ENCODE results near the gene ZNF335. TPM values are rescaled to one million over a fixed set of nuclear protein-coding genes. Genes with fewer than 3 reads are reported as not detected.

The ZNF335 gene
- total and polyA plus RNA-seq, 2 of the 13 experiments (the other 11 are each of a cell fraction or from before 2014, with no cell fraction given): 9.7 to 13.7 TPM

- TF ChIP-seq THAP9 (CRISPR knock-in tag; IDR thresholded peaks at IDR 0.05; ENCODE audit: borderline replicate concordance): no peak
- TF ChIP-seq PPARG (CRISPR knock-in tag; conservative IDR thresholded peaks at IDR 0.05): peak; percentile 92
- TF ChIP-seq ZNF160 (CRISPR knock-in tag; IDR thresholded peaks at IDR 0.05): no peak
- TF ChIP-seq, protein P1, sequence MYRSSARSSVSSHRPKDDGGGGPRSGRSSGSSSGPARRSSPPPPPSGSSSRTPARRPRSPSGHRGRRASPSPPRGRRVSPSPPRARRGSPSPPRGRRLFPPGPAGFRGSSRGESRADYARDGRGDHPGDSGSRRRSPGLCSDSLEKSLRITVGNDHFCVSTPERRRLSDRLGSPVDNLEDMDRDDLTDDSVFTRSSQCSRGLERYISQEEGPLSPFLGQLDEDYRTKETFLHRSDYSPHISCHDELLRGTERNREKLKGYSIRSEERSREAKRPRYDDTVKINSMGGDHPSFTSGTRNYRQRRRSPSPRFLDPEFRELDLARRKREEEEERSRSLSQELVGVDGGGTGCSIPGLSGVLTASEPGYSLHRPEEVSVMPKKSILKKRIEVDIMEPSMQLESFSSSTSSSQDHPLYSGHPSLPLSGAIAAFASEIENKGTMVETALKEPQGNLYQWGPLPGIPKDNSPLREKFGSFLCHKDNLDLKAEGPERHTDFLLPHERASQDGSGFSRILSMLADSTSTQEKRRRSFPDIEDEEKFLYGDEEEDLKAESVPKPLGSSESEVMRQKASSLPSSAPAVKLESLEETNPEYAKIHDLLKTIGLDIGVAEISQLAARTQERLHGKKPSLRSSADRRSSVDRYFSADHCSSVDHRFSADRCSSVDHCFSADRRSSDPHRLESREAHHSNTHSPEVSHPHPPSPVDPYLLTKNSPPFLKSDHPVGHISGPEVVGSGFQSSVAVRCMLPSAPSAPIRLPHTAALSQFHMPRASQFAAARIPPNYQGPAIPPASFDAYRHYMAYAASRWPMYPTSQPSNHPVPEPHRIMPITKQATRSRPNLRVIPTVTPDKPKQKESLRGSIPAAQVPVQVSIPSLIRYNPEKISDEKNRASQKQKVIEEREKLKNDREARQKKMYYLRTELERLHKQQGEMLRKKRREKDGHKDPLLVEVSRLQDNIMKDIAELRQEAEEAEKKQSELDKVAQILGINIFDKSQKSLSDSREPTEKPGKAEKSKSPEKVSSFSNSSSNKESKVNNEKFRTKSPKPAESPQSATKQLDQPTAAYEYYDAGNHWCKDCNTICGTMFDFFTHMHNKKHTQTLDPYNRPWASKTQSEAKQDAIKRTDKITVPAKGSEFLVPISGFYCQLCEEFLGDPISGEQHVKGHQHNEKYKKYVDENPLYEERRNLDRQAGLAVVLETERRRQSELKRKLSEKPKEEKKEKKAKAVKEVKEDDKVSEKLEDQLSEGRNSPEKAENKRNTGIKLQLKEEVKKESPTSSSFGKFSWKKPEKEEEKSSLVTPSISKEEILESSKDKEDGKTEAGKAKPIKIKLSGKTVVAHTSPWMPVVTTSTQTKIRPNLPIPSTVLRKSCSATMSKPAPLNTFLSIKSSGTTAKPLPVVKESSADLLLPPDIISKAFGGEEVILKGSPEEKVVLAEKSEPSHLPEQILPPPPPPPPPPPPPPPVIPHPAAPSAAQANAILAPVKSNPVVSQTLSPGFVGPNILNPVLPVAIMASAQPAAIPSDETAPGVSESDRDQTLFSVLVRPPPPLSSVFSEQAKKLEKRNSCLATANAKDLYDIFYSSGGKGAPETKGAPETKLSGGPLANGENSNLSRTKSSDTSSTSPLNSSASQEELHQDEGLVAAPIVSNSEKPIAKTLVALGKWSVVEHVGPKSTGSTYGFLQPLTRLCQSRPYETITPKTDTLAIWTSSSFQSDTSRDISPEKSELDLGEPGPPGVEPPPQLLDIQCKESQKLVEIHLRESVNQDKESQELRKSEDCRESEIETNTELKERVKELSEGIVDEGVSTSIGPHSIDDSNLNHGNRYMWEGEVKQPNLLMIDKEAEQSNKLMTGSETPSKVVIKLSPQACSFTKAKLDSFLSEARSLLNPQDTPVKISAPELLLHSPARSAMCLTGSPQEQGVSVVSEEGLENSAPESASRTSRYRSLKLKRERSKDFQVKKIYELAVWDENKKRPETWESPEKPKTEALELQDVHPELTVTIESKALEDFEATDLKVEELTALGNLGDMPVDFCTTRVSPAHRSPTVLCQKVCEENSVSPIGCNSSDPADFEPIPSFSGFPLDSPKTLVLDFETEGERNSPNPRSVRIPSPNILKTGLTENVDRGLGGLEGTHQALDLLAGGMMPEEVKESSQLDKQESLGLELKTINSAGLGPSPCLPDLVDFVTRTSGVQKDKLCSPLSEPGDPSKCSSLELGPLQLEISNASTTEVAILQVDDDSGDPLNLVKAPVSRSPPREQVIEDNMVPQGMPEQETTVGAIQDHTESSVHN (CRISPR knock-in tag; IDR thresholded peaks at IDR 0.05): no peak; the same call in 1 of the 2 replicates
- TF ChIP-seq, protein P2, sequence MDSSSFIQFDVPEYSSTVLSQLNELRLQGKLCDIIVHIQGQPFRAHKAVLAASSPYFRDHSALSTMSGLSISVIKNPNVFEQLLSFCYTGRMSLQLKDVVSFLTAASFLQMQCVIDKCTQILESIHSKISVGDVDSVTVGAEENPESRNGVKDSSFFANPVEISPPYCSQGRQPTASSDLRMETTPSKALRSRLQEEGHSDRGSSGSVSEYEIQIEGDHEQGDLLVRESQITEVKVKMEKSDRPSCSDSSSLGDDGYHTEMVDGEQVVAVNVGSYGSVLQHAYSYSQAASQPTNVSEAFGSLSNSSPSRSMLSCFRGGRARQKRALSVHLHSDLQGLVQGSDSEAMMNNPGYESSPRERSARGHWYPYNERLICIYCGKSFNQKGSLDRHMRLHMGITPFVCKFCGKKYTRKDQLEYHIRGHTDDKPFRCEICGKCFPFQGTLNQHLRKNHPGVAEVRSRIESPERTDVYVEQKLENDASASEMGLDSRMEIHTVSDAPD (CRISPR knock-in tag; IDR thresholded peaks at IDR 0.05): no peak
- no peak for TF ChIP-seq CCDC6 (CRISPR knock-in tag; IDR thresholded peaks at IDR 0.05)
- TF ChIP-seq ONECUT2 (CRISPR knock-in tag; IDR thresholded peaks at IDR 0.05): no peak
- TF ChIP-seq SIN3A (IDR thresholded peaks at IDR 0.05; ENCODE audit: borderline replicate concordance, low read depth, low read length): no peak
- TF ChIP-seq POLR2AphosphoS2 (IDR thresholded peaks at IDR 0.05; ENCODE audit: low read depth, low read length): no peak
- no peak for TF ChIP-seq FOXC1 (CRISPR knock-in tag; IDR thresholded peaks at IDR 0.05; ENCODE audit: borderline replicate concordance)
- TF ChIP-seq TFDP1 (CRISPR knock-in tag; IDR thresholded peaks at IDR 0.05; ENCODE audit: borderline replicate concordance): no peak
- no peak for TF ChIP-seq JDP2 (CRISPR knock-in tag; IDR thresholded peaks at IDR 0.05; ENCODE audit: borderline replicate concordance)
- no peak for TF ChIP-seq SATB2 (CRISPR knock-in tag; IDR thresholded peaks at IDR 0.05)
- no peak for TF ChIP-seq ZBTB3 (CRISPR knock-in tag; IDR thresholded peaks at IDR 0.05; ENCODE audit: borderline replicate concordance, low read depth)
Observed at GRCh38 chr20:46014517-46015396, 42.8 kb upstream of the ZNF335 start (continued).

Data from HepG2 (cell line).